Uterus (tissue), 4 donors: ENCODE data around the gene GPR160. TPM values are rescaled to one million over a fixed set of nuclear protein-coding genes. Genes with fewer than 3 reads are reported as not detected.

Source experiments
- DNase-seq, 2 donors: peaks; one replicate each; pipeline ENCODE4 v3.0.0-alpha.2; 2019 to 2020
- H3K27ac ChIP-seq, 2 donors: fragments of 200-600 bp; sonication (generic); 1 replicate in 1 of 2; 2 replicates in 1 of 2; pipeline ENCODE4 v1.5.1; 2016 to 2018
- H3K27me3 ChIP-seq, 2 donors: fragments of 200-600 bp; sonication (generic); one replicate each; pipeline ENCODE4 v1.5.1; 2018 to 2019; ENCODE audit warnings: control low read depth in 1 of 2
- H3K36me3 ChIP-seq, 2 donors: fragments of 200-600 bp; sonication (generic); one replicate each; pipeline ENCODE4 v1.5.1; 2019; ENCODE audit warnings: control low read depth in 1 of 2
- H3K4me1 ChIP-seq, 2 donors: fragments of 200-600 bp; sonication (generic); one replicate each; pipeline ENCODE4 v1.5.1; 2018 to 2019; ENCODE audit warnings: control low read depth in 1 of 2
- H3K4me3 ChIP-seq, 2 donors: fragments of 200-600 bp; sonication (generic); 1 replicate in 1 of 2; 2 replicates in 1 of 2; pipeline ENCODE4 v1.5.1; 2018 to 2019; ENCODE audit warnings: mild to moderate bottlenecking in 1 of 2
- H3K9me3 ChIP-seq, 2 donors: fragments of 200-600 bp; sonication (generic); one replicate each; pipeline ENCODE4 v1.5.1; 2019; ENCODE audit warnings: control low read depth in 1 of 2
- POLR2A ChIP-seq, 2 donors: fragments of 450-650 bp; IDR thresholded peaks; one replicate each; pipeline ENCODE4 v1.6.1; 2016; ENCODE audit warnings: antibody characterized with exemption in 2 of 2, mild to moderate bottlenecking in 1 of 2, moderate library complexity in 1 of 2
- intact Hi-C: fragments of 100-400 bp; cut with DNase I; formaldehyde crosslinking; loops from one replicate; pipeline ENCODE4 v1.15.1; 2023; ENCODE audit warnings: low total_unique reads
- total RNA-seq, 4 donors: library from RNA; depleted of rRNA in 3 of 4; stranded (reverse); fragments of >200 nt in 3 of 4; gene quantifications; one replicate each; pipeline versions ENCODE4 v1.1.0 to v1.2.4, GENCODE V29; 2014 to 2023
- TF ChIP-seq, protein P1 (sequence below), 4 experiments: fragments of 200-600 bp in 2 of 4; fragments of 450-650 bp in 2 of 4; sonication (generic) in 2 of 4; IDR thresholded peaks; one replicate each; pipeline ENCODE4 v1.5.1; 2016 to 2019; ENCODE audit warnings: antibody characterized with exemption in 4 of 4, mild to moderate bottlenecking in 2 of 4, moderate library complexity in 1 of 4
- donor health status: DM: yes; HTN: yes; CAD: no.

GPR160 gene
- total RNA-seq, 4 donors from 2014 or later: 2.6 to 21.0 (median 8.6) TPM; not detected in 1

DNA sequence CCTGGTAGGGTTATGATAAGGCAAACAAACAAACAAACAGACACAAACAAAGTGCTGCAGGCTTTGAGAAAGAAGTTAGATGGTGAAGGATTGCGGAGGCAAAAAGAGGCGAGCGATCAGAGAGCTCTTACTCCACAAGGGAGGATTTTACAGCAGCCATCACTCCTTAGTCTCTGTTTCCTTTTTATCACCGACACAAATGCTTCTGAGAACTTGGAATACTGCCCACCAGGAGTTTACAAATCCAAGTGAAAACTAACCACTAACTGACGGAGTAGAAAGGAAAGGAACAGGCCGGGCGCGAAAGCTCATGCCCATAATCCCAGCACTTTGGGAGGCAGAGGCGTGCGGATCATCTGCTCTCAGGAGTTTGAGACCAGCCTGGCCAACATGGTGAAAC lies 35.6 kb upstream of the GPR160 start:
- intact Hi-C loops: loop anchor here (10.0 kb wide), 1 partner anchor 443 kb away; no protein-coding TSS in a partner anchor
- H3K4me3 ChIP-seq: no peak overlapping the region
- H3K27me3 ChIP-seq: no peaks in the 10 kb centered on the region
- DNase-seq: no peak
- no peak overlapping the region for H3K27ac ChIP-seq
- no peaks in the 10 kb centered on the region for H3K4me1 ChIP-seq
- H3K36me3 ChIP-seq: no peaks in the 10 kb centered on the region
- no peaks in the 10 kb centered on the region for H3K9me3 ChIP-seq
- TF ChIP-seq POLR2A (IDR thresholded peaks at IDR 0.05): no peak
- TF ChIP-seq, protein P1, sequence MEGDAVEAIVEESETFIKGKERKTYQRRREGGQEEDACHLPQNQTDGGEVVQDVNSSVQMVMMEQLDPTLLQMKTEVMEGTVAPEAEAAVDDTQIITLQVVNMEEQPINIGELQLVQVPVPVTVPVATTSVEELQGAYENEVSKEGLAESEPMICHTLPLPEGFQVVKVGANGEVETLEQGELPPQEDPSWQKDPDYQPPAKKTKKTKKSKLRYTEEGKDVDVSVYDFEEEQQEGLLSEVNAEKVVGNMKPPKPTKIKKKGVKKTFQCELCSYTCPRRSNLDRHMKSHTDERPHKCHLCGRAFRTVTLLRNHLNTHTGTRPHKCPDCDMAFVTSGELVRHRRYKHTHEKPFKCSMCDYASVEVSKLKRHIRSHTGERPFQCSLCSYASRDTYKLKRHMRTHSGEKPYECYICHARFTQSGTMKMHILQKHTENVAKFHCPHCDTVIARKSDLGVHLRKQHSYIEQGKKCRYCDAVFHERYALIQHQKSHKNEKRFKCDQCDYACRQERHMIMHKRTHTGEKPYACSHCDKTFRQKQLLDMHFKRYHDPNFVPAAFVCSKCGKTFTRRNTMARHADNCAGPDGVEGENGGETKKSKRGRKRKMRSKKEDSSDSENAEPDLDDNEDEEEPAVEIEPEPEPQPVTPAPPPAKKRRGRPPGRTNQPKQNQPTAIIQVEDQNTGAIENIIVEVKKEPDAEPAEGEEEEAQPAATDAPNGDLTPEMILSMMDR (IDR thresholded peaks at IDR 0.05): no peak

DNA sequence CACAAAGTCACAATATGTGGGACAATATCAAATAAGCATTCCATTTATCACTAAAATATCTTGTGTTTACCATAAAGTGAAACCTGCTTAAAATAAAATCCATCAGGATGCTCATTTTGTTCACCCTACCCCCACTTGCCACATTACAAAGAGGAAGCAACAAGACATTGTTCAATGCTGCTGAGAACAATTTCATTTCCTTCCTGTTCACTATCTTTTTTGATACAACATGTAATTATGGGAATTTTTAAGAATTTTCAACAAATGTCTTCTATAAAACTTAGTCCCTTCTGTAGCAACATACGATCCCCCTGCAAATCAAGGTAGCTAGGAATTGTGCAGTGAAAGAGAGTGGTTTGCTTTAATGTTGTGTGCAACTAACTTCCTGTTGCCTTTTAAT lies 34.9 kb upstream of the GPR160 start:
- no peaks in the 10 kb centered on the region for H3K27me3 ChIP-seq
- no peaks in the 10 kb centered on the region for H3K36me3 ChIP-seq
- H3K9me3 ChIP-seq: no peaks in the 10 kb centered on the region
- intact Hi-C loops: loop anchor here (10.0 kb wide), 1 partner anchor 442 kb away; no protein-coding TSS in a partner anchor
- no peak for DNase-seq
- H3K4me1 ChIP-seq: no peaks in the 10 kb centered on the region
- TF ChIP-seq, protein P1 (IDR thresholded peaks at IDR 0.05): no peak
- TF ChIP-seq POLR2A (IDR thresholded peaks at IDR 0.05): no peak
- no peak overlapping the region for H3K27ac ChIP-seq
- H3K4me3 ChIP-seq: no peak overlapping the region

DNA sequence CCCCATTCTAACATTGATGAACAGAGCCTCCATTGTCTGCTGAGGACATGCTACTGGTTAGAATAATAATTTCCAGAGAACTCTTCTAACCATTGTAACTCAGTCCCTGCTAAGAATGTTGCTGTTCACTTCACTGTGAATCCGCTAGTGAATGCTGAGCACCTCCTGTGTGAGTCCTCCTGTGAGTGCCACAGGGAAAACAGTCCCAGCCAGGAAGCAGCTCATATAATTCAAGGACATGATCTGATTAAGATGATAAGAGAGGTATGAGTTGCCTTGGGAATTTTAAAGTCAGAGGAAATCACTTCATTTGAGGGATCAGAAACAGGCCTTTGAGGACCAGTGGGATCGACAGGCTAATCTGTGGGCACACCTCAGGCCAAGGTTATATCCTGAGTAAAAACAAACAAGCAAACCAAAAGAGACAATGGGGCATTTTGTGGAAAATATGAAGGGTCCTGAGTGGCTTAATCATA lies 33.9 kb upstream of the GPR160 start:
- Histone ChIP-seq H3K36me3 (no peaks in the 10 kb centered on the region), H3K4me1 (no peaks in the 10 kb centered on the region), H3K27me3 (no peaks in the 10 kb centered on the region), H3K4me3 (no peak overlapping the region), H3K9me3 (no peaks in the 10 kb centered on the region), H3K27ac (no peak overlapping the region)
- no peak for DNase-seq
- intact Hi-C loops: loop anchor here (10.0 kb wide), 1 partner anchor 441 kb away; no protein-coding TSS in a partner anchor
- TF ChIP-seq, protein P1 (IDR thresholded peaks at IDR 0.05): no peak
- no peak for TF ChIP-seq POLR2A (IDR thresholded peaks at IDR 0.05)

GRCh38 chr3:170007031-170007663 lies 30.6 kb upstream of the GPR160 start:
- Histone ChIP-seq H3K4me1 (no peaks in the 10 kb centered on the region), H3K27me3 (no peaks in the 10 kb centered on the region), H3K36me3 (no peaks in the 10 kb centered on the region), H3K27ac (no peak overlapping the region), H3K9me3 (no peaks in the 10 kb centered on the region), H3K4me3 (no peak overlapping the region)
- TF ChIP-seq, protein P1 (IDR thresholded peaks at IDR 0.05): no peak
- no peak for TF ChIP-seq POLR2A (IDR thresholded peaks at IDR 0.05)
- no peak for DNase-seq
- intact Hi-C loops: loop anchor here (10.0 kb wide), 1 partner anchor 438 kb away; no protein-coding TSS in a partner anchor

DNA sequence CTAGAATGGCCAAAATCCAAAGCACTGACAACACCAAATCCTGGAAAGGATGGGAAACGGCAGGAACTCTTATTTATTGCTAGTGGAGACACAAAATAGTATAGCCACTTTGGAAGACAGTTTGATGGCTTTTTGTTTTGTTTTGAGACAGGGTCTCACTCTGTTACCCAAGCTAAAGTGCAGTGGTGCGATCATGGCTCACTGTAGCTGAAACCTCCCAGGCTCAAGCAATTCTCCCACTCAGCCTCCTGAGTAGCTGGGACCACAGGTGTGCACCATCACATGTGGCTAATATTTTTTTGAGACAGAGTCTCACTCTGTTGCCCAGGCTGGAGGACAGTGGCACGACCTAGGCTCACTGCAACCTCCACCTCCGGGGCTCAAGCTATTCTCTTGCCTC lies 27.3 kb upstream of the GPR160 start:
- intact Hi-C loops: no loop called here

More for the DNA sequence above, 27.3 kb upstream of the GPR160 start:
- Histone ChIP-seq H3K4me3 (no peak overlapping the region), H3K4me1 (no peaks in the 10 kb centered on the region), H3K27me3 (no peaks in the 10 kb centered on the region), H3K9me3 (no peaks in the 10 kb centered on the region), H3K27ac (no peak overlapping the region), H3K36me3 (no peaks in the 10 kb centered on the region)
- TF ChIP-seq, protein P1 (IDR thresholded peaks at IDR 0.05): no peak
- TF ChIP-seq POLR2A (IDR thresholded peaks at IDR 0.05): no peak
- DNase-seq: no peak
